Daoy (cell line): ENCODE data around the gene FITM2. TPM values are rescaled to one million over a fixed set of nuclear protein-coding genes. Genes with fewer than 3 reads are reported as not detected.
"Not testable (repeated sequence)": the region's sequence is repeated elsewhere in the genome, so short reads cannot be mapped to it uniquely, and the experiment has no call there.

Experiments
- DNase-seq: peaks from one replicate; pipeline ENCODE4 v3.0.0-alpha.2; 2015; ENCODE audit warnings: low read depth
- total RNA-seq: library from RNA; depleted of rRNA; stranded (reverse); fragments of >200 nt; shearing (Covaris generic); gene quantifications from 2 replicates; pipeline ENCODE4 v1.2.3, GENCODE V29; 2014; rRNA removed

The FITM2 gene
- total RNA-seq = 6.6 and 7.4 TPM in 2 replicates

GRCh38 chr20:44310664-44311639 is at the start of gene FITM2:
Gene FITM2, minus strand, starts transcription at chr20:44311202. Its CDS starts 54 bp downstream, at chr20:44311148.
- DNase-seq = peak; percentile 99

GRCh38 chr20:44360221-44360620 is 49.2 kb upstream of the FITM2 start:
- DNase-seq = no peak

GRCh38 chr20:44358776-44359175 is 47.8 kb upstream of the FITM2 start:
- DNase-seq = no peak

- no peak for DNase-seq
Measured at GRCh38 chr20:44357555-44358125, 46.6 kb upstream of the FITM2 start.

DNA sequence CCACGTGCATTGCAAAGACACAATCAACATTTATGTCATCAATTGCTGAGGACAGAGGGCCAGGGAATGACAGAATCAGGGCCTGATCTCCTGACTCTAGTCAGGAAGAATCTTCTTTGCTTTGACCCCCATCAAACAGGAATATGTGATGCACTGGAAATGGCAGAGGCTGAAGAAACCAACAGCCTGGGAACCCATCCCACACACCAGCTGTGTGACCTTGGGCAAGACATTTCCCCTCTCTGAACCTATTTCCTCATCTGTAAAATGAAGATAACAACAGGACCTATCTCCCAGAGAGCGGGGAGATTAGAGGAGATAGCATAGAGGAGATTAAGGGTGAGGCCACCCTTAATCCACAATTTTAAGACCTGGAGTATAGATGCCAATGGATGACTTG is 46.0 kb upstream of the FITM2 start:
- no peak for DNase-seq

GRCh38 chr20:44356353-44356723 is 45.3 kb upstream of the FITM2 start:
- DNase-seq = no peak

- no peak for DNase-seq
Measured at GRCh38 chr20:44355498-44356352, 44.7 kb upstream of the FITM2 start, which contains the start of gene HNF4A. Gene HNF4A, plus strand, starts transcription at chr20:44355699. Its CDS starts 106 bp downstream, at chr20:44355805.

DNA sequence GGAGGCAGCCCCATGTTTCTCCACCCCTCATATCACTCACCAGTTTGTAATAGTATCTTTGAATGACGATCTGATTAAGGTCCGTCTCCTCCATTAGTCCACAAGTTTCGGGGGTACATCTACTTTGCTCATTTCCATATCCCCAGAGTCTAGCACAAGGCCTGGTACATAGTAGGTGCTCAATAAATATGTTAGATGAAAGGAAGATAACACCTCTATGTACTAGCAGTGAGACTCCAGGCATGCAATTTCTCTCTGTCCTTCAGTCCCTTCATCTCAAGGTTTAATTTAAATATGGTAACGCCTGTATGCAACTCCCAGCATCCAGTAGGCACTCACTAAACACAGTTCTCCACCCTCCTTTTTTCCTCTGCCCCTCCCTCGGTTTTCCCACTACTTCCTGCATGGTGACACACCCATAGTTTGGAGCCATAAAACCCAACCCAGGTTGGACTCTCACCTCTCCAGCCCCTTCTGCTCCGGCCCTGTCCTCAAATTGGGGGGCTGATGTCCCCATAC is 44.0 kb upstream of the FITM2 start:
- no peak for DNase-seq

GRCh38 chr20:44350567-44350966 is 39.6 kb upstream of the FITM2 start:
- DNase-seq = no peak

DNA sequence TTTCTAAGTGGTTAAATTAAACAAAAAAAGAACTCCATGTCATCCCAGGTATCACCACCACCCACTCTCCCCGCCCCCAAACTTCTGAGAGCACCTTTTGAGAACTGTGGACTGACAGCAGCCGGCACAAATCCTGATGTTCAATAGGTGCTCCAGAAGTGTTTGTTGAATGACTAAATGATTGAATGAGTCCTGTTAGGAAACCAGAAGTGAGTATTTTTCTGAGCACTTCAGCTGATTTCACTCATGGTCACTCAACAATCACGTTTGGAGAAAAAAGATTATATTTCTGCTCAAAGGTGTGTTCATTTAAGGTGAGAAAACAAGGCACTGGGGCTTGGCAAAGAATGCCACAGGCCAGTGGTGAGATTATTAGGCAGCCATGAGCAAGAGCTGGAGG is 38.3 kb upstream of the FITM2 start:
- DNase-seq = no peak

DNA sequence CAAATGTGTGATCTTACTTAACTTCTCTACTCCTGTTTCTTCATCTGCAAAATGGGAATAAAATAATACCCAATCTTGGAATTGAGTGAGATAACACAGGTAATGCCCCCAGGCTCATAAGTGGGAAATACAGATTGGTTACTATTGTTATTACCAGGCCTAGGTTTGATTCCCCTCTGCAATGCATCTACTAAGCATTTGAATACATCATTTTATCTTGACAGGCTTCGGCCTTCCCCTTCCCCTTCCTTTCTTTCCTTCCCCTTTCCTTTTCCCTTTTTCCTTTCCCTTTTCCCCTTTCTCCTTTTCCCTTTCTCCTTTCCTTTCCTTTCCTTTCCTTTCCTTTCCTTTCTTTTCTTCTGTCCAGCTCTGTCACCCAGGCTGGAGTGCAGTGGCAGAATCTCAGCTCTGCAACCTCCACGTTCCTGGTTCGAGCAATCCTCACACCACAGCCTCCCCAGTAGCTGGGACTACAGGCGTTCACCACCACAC is 37.2 kb upstream of the FITM2 start:
- no peak for DNase-seq

DNA sequence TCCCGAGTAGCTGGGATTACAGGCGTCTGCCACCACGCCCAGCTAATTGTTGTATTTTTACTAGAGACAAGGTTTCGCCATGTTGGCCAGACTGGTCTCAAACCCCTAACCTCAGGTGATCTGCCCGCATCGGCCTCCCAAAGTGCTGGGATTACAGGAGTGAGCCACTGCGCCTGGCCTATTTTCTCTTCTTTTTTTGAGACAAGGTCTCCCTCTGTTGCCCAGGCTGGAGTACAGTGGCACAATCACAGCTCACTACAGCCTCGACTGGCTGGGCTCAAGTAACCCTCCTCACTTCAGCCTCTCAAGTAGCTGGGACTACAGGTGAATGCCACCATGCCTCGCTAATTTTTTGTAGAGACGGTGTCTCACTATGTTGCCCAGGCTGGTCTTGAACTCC is 34.9 kb upstream of the FITM2 start:
- DNase-seq = not testable (repeated sequence)

DNA sequence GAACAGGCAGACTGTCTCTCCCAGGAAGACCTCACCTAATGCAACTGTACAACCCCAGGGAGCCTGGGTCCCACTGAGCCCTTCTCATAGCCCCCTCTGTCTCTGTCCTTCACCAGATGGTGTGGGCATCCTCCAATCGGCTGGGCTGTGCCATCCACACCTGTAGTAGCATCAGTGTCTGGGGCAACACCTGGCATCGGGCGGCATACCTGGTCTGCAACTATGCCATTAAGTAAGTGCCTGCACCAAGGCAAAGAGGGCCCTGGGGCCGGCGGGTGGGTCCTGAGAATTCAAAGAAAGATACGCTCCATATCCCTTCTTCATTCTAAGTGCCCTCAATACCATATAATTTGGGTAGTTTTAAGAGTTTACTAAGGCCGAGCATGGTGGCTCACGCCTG is 34.1 kb upstream of the FITM2 start:
- DNase-seq = no peak

DNA sequence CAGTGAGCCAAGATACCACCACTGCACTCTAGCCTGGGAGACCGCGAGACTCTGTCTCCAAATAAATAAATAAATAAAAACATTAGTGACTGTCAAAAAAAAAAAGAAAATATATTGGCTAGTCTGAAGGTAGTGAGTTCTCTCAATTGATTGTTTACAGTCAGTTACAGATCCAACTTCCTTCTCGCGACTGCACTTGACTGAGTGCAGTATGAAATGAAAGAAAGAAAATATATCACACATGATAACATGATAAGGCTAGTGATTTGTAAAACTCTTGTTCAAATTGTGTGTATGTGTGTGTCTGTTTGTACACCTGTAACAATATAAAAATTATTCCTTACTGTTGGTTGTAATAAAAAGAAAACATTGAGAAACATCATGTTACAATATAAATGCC is 33.7 kb upstream of the FITM2 start:
- no peak for DNase-seq

DNA sequence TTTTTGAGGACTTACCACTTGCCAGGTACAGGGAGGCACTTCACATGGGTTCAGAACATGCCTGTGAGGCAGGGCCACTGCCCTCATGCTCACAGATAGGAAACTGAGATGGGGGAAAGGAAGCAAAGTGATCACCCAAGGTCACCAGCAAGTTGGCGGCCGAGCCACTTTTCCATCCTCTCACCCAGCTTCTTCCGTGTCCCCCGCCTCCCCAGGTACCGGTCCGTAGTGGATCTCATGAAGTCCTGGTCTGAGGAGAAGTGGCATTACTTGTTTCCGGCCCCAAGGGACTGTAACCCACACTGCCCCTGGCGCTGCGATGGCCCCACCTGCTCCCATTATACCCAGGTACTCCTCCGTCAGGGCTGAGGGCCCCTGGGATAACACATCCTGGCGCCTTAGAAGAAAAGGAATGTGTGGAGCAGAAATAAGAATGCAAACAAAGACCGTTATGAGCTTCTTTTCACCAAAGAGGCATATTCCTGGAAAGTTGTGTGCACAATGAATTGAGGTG is 32.2 kb upstream of the FITM2 start:
- no peak for DNase-seq

- peak; percentile 25 for DNase-seq
Measured at GRCh38 chr20:44342248-44342647, 31.2 kb upstream of the FITM2 start.

- DNase-seq = no peak
Measured at GRCh38 chr20:44336725-44337380, 25.9 kb upstream of the FITM2 start, which contains the start of gene R3HDML. Gene R3HDML, plus strand, starts transcription at chr20:44337043. Its CDS starts 115 bp downstream, at chr20:44337158.

- DNase-seq = no peak
Measured at GRCh38 chr20:44336086-44336485, 25.1 kb upstream of the FITM2 start.

DNA sequence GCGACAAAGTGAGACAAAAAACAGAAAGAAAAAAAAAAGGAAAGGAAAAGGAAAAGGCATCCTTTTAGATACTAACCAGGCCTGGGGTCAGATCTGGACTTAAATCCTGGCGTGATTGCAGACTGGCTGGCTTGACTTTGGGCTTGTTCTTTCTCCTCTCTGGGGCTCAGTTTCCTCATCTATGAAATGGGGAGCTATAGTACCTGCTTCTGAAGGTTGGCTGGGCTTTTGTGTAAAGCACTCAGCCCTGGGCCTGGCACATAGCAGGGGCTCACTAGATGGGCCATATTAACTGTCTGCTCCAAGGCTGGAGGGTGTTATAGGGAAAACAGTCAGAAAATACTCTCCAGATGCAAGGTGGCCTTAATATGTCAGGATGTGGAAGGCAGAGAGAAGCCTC is 24.7 kb upstream of the FITM2 start:
- no peak for DNase-seq

DNA sequence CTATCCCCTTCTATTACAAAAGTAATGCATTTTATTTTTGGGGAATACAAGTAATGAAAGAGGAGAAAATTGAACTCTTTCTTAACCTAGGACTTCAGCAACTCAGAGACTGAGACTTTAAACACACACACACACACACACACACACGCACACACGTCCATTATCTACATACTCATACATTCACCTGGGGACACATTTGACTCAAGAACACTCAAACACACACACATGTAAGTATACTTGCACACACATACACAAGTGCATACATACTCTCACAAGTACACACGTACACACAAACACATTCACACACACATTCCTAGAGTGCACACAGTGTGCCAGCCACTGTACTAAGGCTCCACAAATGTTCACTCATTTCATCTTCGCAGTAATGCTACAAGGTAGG is 23.7 kb upstream of the FITM2 start:
- no peak for DNase-seq

GRCh38 chr20:44334306-44334705 is 23.3 kb upstream of the FITM2 start:
- no peak for DNase-seq
